ENCODE results near the gene OSBPL5.

GRCh38 chr11:3181725-3182461, 16.8 kb upstream of the OSBPL5 start:
- TF ChIP-seq POLR2AphosphoS5 (IDR thresholded peaks at IDR 0.05) (no peak), CTCF (IDR thresholded peaks at IDR 0.05) (no peak), EP300 (IDR thresholded peaks at IDR 0.05) (no peak), POLR2A (IDR thresholded peaks at IDR 0.05; ENCODE audit: low read depth) (no peak)
